Stimulated activated CD8-positive, alpha-beta memory T cell treated with anti-CD3 and anti-CD28 coated beads, Interleukin-12 subunit alpha, Interleukin-12 subunit beta, amount 100 ng/mL, for 1 hour (primary cell): ENCODE data around the gene USP2.

Experiments
- DNase-seq: peaks from one replicate; pipeline ENCODE4 v3.0.0-alpha.2; 2020; ENCODE audit warnings: low read depth

Gene USP2

GRCh38 chr11:119323532-119324033 lies 57.9 kb downstream of the USP2 start:
- DNase-seq: peak; percentile 70

GRCh38 chr11:119322921-119323531 lies 58.5 kb downstream of the USP2 start:
- DNase-seq: no peak

- no peak for DNase-seq
These were observed 59.1 kb downstream of the USP2 start for GRCh38 chr11:119322360-119322739.

- DNase-seq: no peak
These were observed 60.5 kb downstream of the USP2 start for GRCh38 chr11:119320776-119321524.

- no peak for DNase-seq
These were observed 61.2 kb downstream of the USP2 start for GRCh38 chr11:119320240-119320775.

- no peak for DNase-seq
These were observed 61.7 kb downstream of the USP2 start for GRCh38 chr11:119319700-119320239.

GRCh38 chr11:119319136-119319699 lies 62.3 kb downstream of the USP2 start:
- no peak for DNase-seq

- DNase-seq: no peak
These were observed 63.0 kb downstream of the USP2 start for GRCh38 chr11:119318240-119319135.

GRCh38 chr11:119317592-119318239 lies 63.8 kb downstream of the USP2 start:
- DNase-seq: no peak

- no peak for DNase-seq
These were observed 64.5 kb downstream of the USP2 start, which contains the start of gene MCAM for GRCh38 chr11:119316729-119317591. Gene MCAM (minus strand): TSS chr11:119317130. CDS start chr11:119317101, 29 bp downstream.

- no peak for DNase-seq
These were observed 65.3 kb downstream of the USP2 start for GRCh38 chr11:119316016-119316728.

- DNase-seq: no peak
These were observed 66.1 kb downstream of the USP2 start for GRCh38 chr11:119315131-119316015.

- DNase-seq: no peak
These were observed 66.8 kb downstream of the USP2 start for GRCh38 chr11:119314726-119315125.

- DNase-seq: no peak
These were observed 70.8 kb downstream of the USP2 start for GRCh38 chr11:119310682-119311052.

GRCh38 chr11:119309953-119310681 lies 71.4 kb downstream of the USP2 start:
- no peak for DNase-seq

GRCh38 chr11:119309411-119309810 lies 72.1 kb downstream of the USP2 start:
- no peak for DNase-seq

- DNase-seq: no peak
These were observed 73.5 kb downstream of the USP2 start for GRCh38 chr11:119307974-119308373.

- DNase-seq: no peak
These were observed 74.3 kb downstream of the USP2 start for GRCh38 chr11:119307219-119307618.
